ENCODE results near the gene KLHL6. TPM values are rescaled to one million over a fixed set of nuclear protein-coding genes. Genes with fewer than 3 reads are reported as not detected.

Gene KLHL6
- total and polyA plus RNA-seq, 2 of the 8 experiments (the other 6 are each of a cell fraction or from before 2014, with no cell fraction given) = 0.05 TPM; not detected in 1

GRCh38 chr3:183541235-183541655 is 14.3 kb downstream of the KLHL6 start:
- no peaks in the 10 kb centered on the region for H3K27me3 ChIP-seq (replicated peaks in 1 of 4; ENCODE audit: control insufficient read depth in 3 of 4, extremely low read depth in 1 of 4, insufficient read depth in 3 of 4, low read length in 3 of 4)
- no peak for FAIRE-seq
- no peaks in the 10 kb centered on the region; the same call in 1 of the 2 replicates for H3K23me2 ChIP-seq (ENCODE audit: low read depth, low read length)
- no peaks in the 10 kb centered on the region for H3K9me3 ChIP-seq (ENCODE audit: insufficient read depth in 2 of 2, low read depth in 1 of 2, low read length in 1 of 2)
- H4K91ac ChIP-seq (replicated peaks; ENCODE audit: insufficient read length, low read length) = no peak overlapping the region
- H3K4me3 ChIP-seq (ENCODE audit: extremely low read depth in 1 of 4, insufficient read depth in 2 of 4, low read depth in 3 of 4, low read length in 4 of 4) = no peak overlapping the region
- no peak overlapping the region for H4K5ac ChIP-seq (ENCODE audit: insufficient read length, low read depth, low read length)
- H3K79me2 ChIP-seq (ENCODE audit: control insufficient read depth in 1 of 2, insufficient read depth in 2 of 2, low read length in 2 of 2) = no peaks in the 10 kb centered on the region
- peaks cover 0 to 7% (median 1%) of the 10 kb centered on the region in 4 experiments; a peak in 3 of 7 replicates for H3K4me1 ChIP-seq (replicated peaks in 1 of 4; ENCODE audit: control insufficient read depth in 3 of 4, insufficient read depth in 4 of 4, low read length in 3 of 4)
- WGBS, 2 experiments (ENCODE audit: extremely low coverage in 1 of 2, insufficient coverage in 1 of 2, insufficient read length in 1 of 2, insufficient replicate concordance in 2 of 2, low coverage in 1 of 2, low lambda C conversion rate in 2 of 2, missing lambda C conversion rate in 1 of 2) = 88% methylated on average over 6 of the region's 6 CpGs; no CpG with 5 or more reads in 1 of the 2 experiments
- no peak overlapping the region for H3K4ac ChIP-seq (replicated peaks; ENCODE audit: insufficient read length, low read depth, low read length)
- H2AFZ ChIP-seq (ENCODE audit: low read length) = no peak overlapping the region
- no peak overlapping the region for H3K14ac ChIP-seq (ENCODE audit: insufficient read length)
- no peak overlapping the region for H2BK5ac ChIP-seq (ENCODE audit: low read depth, low read length)
- no peak overlapping the region for H2BK120ac ChIP-seq (replicated peaks; ENCODE audit: low read depth, low read length)
- H3K18ac ChIP-seq (ENCODE audit: extremely low read depth, low read length) = no peak overlapping the region
- no peak overlapping the region for H3K4me2 ChIP-seq (ENCODE audit: insufficient read depth in 1 of 2, low read depth in 2 of 2, low read length in 2 of 2)
- H3K27ac ChIP-seq (ENCODE audit: low read depth, low read length) = no peak overlapping the region
- no peak overlapping the region for H3K9ac ChIP-seq (replicated peaks in 1 of 4; ENCODE audit: extremely low read depth in 1 of 4, low read depth in 3 of 4, low read length in 3 of 4)
- no peak overlapping the region for H3K56ac ChIP-seq (replicated peaks; ENCODE audit: insufficient read length, low read depth, low read length)
- ChIA-PET POLR2A (ENCODE audit: partially characterized antibody) (no interaction called here), CTCF (ENCODE audit: partially characterized antibody) (interaction anchor here (0.5 to 2.8 kb wide), 7 partner anchors 13 to 486 kb away, joined by 3 to 7 read pairs (median 4); no protein-coding TSS in a partner anchor)
- H4K8ac ChIP-seq (ENCODE audit: extremely low read depth, insufficient read depth, low read length) = peak overlapping the region; percentile 58; the same call in 1 of the 2 replicates
- no peak overlapping the region for H2BK12ac ChIP-seq (ENCODE audit: low read depth, low read length)
- DNase-seq (ENCODE audit: low read depth in 1 of 2, low spot score in 2 of 2) = no peak
- H3K36me3 ChIP-seq (ENCODE audit: control insufficient read depth in 2 of 4, insufficient read depth in 4 of 4, low read length in 3 of 4) = no peaks in the 10 kb centered on the region
- no peaks in the 10 kb centered on the region for H3K79me1 ChIP-seq (ENCODE audit: low read depth, low read length)
- no peak overlapping the region for H2AK5ac ChIP-seq (ENCODE audit: low read depth, low read length)
- H2BK20ac ChIP-seq (ENCODE audit: low read length) = no peak overlapping the region
- H2BK15ac ChIP-seq (ENCODE audit: low read length) = no peak overlapping the region
- H3K23ac ChIP-seq (ENCODE audit: insufficient read length) = no peak overlapping the region
- H4K20me1 ChIP-seq (replicated peaks in 1 of 2; ENCODE audit: control insufficient read depth in 1 of 2, insufficient read depth in 2 of 2, low read length in 2 of 2) = no peaks in the 10 kb centered on the region
- TF ChIP-seq TBP (IDR thresholded peaks at IDR 0.05; ENCODE audit: low read depth, low read length) = no peak
- TF ChIP-seq GABPA (IDR thresholded peaks at IDR 0.05; ENCODE audit: borderline replicate concordance, insufficient read depth, low read length) = no peak
- no peak for TF ChIP-seq RBBP5 (IDR thresholded peaks at IDR 0.05; ENCODE audit: borderline replicate concordance, low read depth, low read length)
- no peak for TF ChIP-seq SIRT6 (IDR thresholded peaks at IDR 0.05; ENCODE audit: low read length)
- no peak for TF ChIP-seq RXRA (IDR thresholded peaks at IDR 0.05; ENCODE audit: insufficient read depth, low read depth, low read length)
- no peak for TF ChIP-seq HDAC2 (IDR thresholded peaks at IDR 0.05; ENCODE audit: borderline replicate concordance in 1 of 2, low read depth in 2 of 2, low read length in 2 of 2)
- no peak for TF ChIP-seq POLR2AphosphoS5 (IDR thresholded peaks at IDR 0.05; ENCODE audit: low read depth, low read length)
- TF ChIP-seq EZH2 (IDR thresholded peaks at IDR 0.05; ENCODE audit: low read depth, low read length, severe bottlenecking) = no peak
- no peak for TF ChIP-seq TAF7 (optimal IDR thresholded peaks at IDR 0.05; ENCODE audit: borderline replicate concordance, low read depth, low read length)
- TF ChIP-seq TAF1 (IDR thresholded peaks at IDR 0.05; ENCODE audit: low read depth, low read length) = no peak
- no peak for TF ChIP-seq CBX8 (IDR thresholded peaks at IDR 0.05; ENCODE audit: borderline replicate concordance, low read depth, low read length)
- TF ChIP-seq SRF (IDR thresholded peaks at IDR 0.05; ENCODE audit: low read depth, low read length) = no peak
